ENCODE measurements around the gene BRS3.

BRS3 gene

GRCh38 chrX:136467303-136467702 is 20.4 kb upstream of the BRS3 start:
- DNase-seq (ENCODE audit: low spot score), result no peak
- no peak for TF ChIP-seq CTCF (IDR thresholded peaks at IDR 0.05; ENCODE audit: borderline replicate concordance, control extremely low read depth, extremely low read depth, insufficient read depth, missing control alignments)
- in situ Hi-C loops (cut with MboI; ENCODE audit: low sequenced_read_pairs, unreplicated experiment), result no loop called here

- no peak for DNase-seq (ENCODE audit: low spot score)
- no peak for TF ChIP-seq CTCF (IDR thresholded peaks at IDR 0.05; ENCODE audit: borderline replicate concordance, control extremely low read depth, extremely low read depth, insufficient read depth, missing control alignments)
Measured at GRCh38 chrX:136468391-136469103, 19.2 kb upstream of the BRS3 start.

GRCh38 chrX:136473663-136474062 is 14.1 kb upstream of the BRS3 start:
- TF ChIP-seq CTCF (IDR thresholded peaks at IDR 0.05; ENCODE audit: borderline replicate concordance, control extremely low read depth, extremely low read depth, insufficient read depth, missing control alignments), result no peak
- DNase-seq (ENCODE audit: low spot score), result no peak
- in situ Hi-C loops (cut with MboI; ENCODE audit: low sequenced_read_pairs, unreplicated experiment), result no loop called here

More at GRCh38 chrX:136468391-136469103, 19.2 kb upstream of the BRS3 start:
- in situ Hi-C loops (cut with MboI; ENCODE audit: low sequenced_read_pairs, unreplicated experiment), result no loop called here

DNA sequence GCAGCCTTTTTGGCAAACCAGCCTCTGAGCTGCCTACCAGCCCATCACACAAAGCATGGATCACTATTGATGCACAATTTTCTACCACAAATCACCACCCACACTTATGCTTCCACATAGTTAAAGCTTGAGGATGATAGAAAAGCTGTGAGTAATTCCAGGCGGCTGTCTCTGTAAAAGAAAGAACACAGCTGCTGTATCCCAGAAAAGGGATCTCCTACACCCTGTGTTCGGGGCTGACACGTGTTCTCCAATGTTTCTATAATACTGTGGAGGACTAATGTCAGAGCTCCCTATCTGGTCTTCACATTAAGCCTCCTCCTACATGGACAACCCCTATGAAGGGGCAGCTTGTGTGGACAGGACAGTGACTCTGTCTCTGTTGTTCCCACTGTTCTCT is 12.5 kb upstream of the BRS3 start:
- no peak for TF ChIP-seq CTCF (IDR thresholded peaks at IDR 0.05; ENCODE audit: borderline replicate concordance, control extremely low read depth, extremely low read depth, insufficient read depth, missing control alignments)
- DNase-seq (ENCODE audit: low spot score), result no peak
- in situ Hi-C loops (cut with MboI; ENCODE audit: low sequenced_read_pairs, unreplicated experiment), result no loop called here

- in situ Hi-C loops (cut with MboI; ENCODE audit: low sequenced_read_pairs, unreplicated experiment), result no loop called here
- no peak for DNase-seq (ENCODE audit: low spot score)
- no peak for TF ChIP-seq CTCF (IDR thresholded peaks at IDR 0.05; ENCODE audit: borderline replicate concordance, control extremely low read depth, extremely low read depth, insufficient read depth, missing control alignments)
Measured at GRCh38 chrX:136476501-136476900, 11.2 kb upstream of the BRS3 start.

DNA sequence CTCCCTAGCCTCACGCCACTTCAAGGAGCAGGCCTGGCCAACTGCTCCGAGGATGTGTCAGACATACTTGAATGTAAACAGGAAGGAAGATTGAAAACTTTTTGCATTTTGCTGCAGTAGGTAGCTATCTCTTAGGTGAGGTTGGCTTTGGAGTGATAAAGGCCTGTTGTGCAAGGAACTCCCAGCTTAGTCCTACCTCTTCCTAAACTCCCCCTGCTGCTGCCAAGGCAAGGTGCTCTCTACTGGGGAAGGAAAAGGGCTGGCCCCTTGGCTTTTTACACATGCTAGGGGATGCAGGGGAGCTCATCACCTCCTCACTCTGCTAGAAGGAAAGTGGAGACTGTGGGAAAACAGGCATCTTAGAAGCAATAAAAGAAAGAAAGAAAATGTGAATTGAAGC is 10.7 kb upstream of the BRS3 start:
- in situ Hi-C loops (cut with MboI; ENCODE audit: low sequenced_read_pairs, unreplicated experiment), result no loop called here
- TF ChIP-seq CTCF (IDR thresholded peaks at IDR 0.05; ENCODE audit: borderline replicate concordance, control extremely low read depth, extremely low read depth, insufficient read depth, missing control alignments), result no peak
- no peak for DNase-seq (ENCODE audit: low spot score)
